Mesothelial cell of epicardium (in vitro differentiated cells): ENCODE results near the gene MESD. TPM values are rescaled to one million over a fixed set of nuclear protein-coding genes. Genes with fewer than 3 reads are reported as not detected.

ENCODE experiments used
- DNase-seq, 2 experiments: peaks; one replicate each; pipeline ENCODE4 v3.0.0; 2021; ENCODE audit warnings: low spot score in 2 of 2; ENCODE audit not compliant: unreplicated experiment in 2 of 2
- H3K27ac Mint-ChIP-seq: 2 replicates; pipeline ENCODE4 v1.8.0; 2021; ENCODE audit warnings: mixed read lengths
- H3K27me3 Mint-ChIP-seq: 2 replicates; pipeline ENCODE4 v1.8.0; 2021; ENCODE audit warnings: low read depth, mixed read lengths
- H3K36me3 Mint-ChIP-seq: 2 replicates; pipeline ENCODE4 v1.8.0; 2021; ENCODE audit warnings: mixed read lengths
- H3K4me1 Mint-ChIP-seq: 2 replicates; pipeline ENCODE4 v1.8.0; 2021; ENCODE audit warnings: mixed read lengths
- H3K4me3 Mint-ChIP-seq: 2 replicates; pipeline ENCODE4 v1.8.0; 2021; ENCODE audit warnings: mild to moderate bottlenecking, moderate library complexity, mixed read lengths
- H3K9me3 Mint-ChIP-seq: 2 replicates; pipeline ENCODE4 v1.8.0; 2021; ENCODE audit warnings: mixed read lengths
- CTCF ChIP-seq: fragments of 200-600 bp; sonication (generic); IDR thresholded peaks from one replicate; pipeline ENCODE4 v1.5.0; 2021; ENCODE audit warnings: antibody characterized with exemption; ENCODE audit not compliant: unreplicated experiment
- total RNA-seq: library from RNA; stranded (reverse); gene quantifications from 3 replicates; pipeline ENCODE4 v1.2.1, GENCODE V29; 2021

MESD gene
- total RNA-seq, 1 donor from 2014 or later: 34.9 TPM

GRCh38 chr15:80992006-80992405 lies 2.4 kb upstream of the MESD start:
- no peak for TF ChIP-seq CTCF
- no peaks in the 10 kb centered on the region for H3K9me3 Mint-ChIP-seq
- no peaks in the 10 kb centered on the region for H3K36me3 Mint-ChIP-seq
- H3K4me3 Mint-ChIP-seq: no peak overlapping the region
- H3K27me3 Mint-ChIP-seq: no peaks in the 10 kb centered on the region
- peaks cover 14% of the 10 kb centered on the region for H3K4me1 Mint-ChIP-seq
- DNase-seq: no peak
- no peak overlapping the region for H3K27ac Mint-ChIP-seq

DNA sequence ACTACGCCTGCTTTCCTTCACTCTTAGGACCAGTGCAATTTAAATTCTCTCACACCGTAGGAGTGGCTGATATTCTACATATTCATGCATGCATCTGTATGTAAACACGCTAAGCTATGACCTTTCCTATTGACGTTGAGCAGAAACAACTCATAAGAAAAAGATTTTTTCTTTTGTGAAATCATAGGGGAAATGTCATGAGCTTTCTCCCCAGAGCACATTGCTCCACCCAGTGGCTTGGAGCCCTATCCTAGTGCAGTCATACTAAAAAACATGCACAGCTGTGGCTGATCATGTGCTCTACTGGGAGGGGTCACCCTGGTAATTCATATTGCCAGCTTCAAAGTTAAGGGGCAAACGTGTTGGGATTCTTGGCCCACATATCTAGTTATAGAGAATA lies 1.8 kb upstream of the MESD start:
- Mint-ChIP-seq H3K9me3 (no peaks in the 10 kb centered on the region), H3K27me3 (no peaks in the 10 kb centered on the region), H3K27ac (no peak overlapping the region), H3K4me1 (peaks cover 20% of the 10 kb centered on the region), H3K36me3 (no peaks in the 10 kb centered on the region), H3K4me3 (no peak overlapping the region)
- DNase-seq: no peak
- no peak for TF ChIP-seq CTCF

DNA sequence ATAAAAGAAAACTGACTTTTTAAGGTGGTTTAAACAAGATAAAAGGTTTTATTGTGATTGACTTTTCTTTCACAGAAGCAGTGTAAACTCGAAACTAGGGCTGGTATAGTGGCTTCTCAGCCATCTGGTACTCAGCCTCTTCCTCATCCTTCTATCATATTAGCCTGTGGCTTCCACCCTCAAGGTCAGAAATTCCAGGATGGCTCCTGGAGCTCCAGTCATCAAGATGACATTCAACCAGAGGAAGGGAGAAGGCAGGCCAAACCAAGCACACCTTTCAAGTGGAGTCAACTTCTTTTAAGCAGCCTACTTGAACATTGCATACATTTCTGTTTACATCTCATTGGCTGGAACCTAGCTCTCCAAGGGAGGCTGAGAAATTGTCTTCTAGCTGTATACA lies 1.3 kb upstream of the MESD start:
- Mint-ChIP-seq H3K9me3 (no peaks in the 10 kb centered on the region), H3K27ac (no peak overlapping the region), H3K36me3 (no peaks in the 10 kb centered on the region), H3K4me3 (no peak overlapping the region), H3K4me1 (peaks cover 23% of the 10 kb centered on the region), H3K27me3 (no peaks in the 10 kb centered on the region)
- no peak for TF ChIP-seq CTCF
- no peak for DNase-seq

DNA sequence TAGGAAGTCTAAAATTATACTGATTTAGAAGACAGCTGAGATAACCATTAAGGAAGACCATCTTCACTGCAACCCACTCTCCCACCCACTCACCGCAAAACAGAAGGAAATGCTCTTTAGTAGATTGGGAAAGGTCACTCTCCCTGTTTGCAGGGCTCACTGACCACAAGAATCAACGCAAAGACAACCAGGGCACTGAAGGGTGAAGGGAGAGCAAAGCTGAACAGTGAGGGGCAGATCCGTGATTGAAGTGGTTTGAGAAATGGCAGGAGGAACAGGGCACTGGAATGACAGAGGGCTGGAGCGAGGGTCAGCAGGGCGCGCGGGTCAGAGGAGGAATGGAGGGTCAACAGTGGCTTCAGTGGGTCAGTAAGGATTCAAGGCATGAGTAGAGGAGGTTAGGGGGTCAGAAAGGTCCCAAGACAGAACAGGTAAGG lies 520 bp downstream of the MESD start:
- Mint-ChIP-seq H3K4me1 (peaks cover 36% of the 10 kb centered on the region), H3K27me3 (no peaks in the 10 kb centered on the region), H3K27ac (peak overlapping the region; percentile 98), H3K9me3 (no peaks in the 10 kb centered on the region), H3K4me3 (peak overlapping the region; percentile 88), H3K36me3 (no peaks in the 10 kb centered on the region)
- no peak for DNase-seq
- TF ChIP-seq CTCF: no peak

GRCh38 chr15:80988148-80988796 lies 1.3 kb downstream of the MESD start:
- Mint-ChIP-seq H3K27ac (peak overlapping the region; percentile 98), H3K4me1 (peaks cover 39% of the 10 kb centered on the region), H3K4me3 (peak overlapping the region; percentile 88), H3K36me3 (no peaks in the 10 kb centered on the region), H3K27me3 (no peaks in the 10 kb centered on the region), H3K9me3 (no peaks in the 10 kb centered on the region)
- no peak for DNase-seq
- no peak for TF ChIP-seq CTCF
